H7 (cell line): ENCODE data around the gene USP26. TPM values are rescaled to one million over a fixed set of nuclear protein-coding genes. Genes with fewer than 3 reads are reported as not detected.
"Not testable (repeated sequence)": the region's sequence is repeated elsewhere in the genome, so short reads cannot be mapped to it uniquely, and the experiment has no call there.

Experiments
- DNase-seq: peaks from one replicate; pipeline ENCODE4 v3.0.0; 2012
- H3K27me3 ChIP-seq: 2 replicates; pipeline ENCODE4 v1.6.0; 2011; ENCODE audit warnings: mild to moderate bottlenecking, low read length; ENCODE audit not compliant: control insufficient read depth, insufficient read depth
- H3K36me3 ChIP-seq: replicated peaks from 2 replicates; pipeline ENCODE4 v1.5.1; 2011; ENCODE audit warnings: low read length; ENCODE audit not compliant: control insufficient read depth, insufficient read depth
- H3K4me3 ChIP-seq: 2 replicates; pipeline ENCODE4 v1.5.1; 2011; ENCODE audit warnings: low read depth, mild to moderate bottlenecking, control low read depth, low read length, moderate library complexity; ENCODE audit not compliant: insufficient read depth
- total RNA-seq: library from RNA; depleted of rRNA; stranded (reverse); fragments of >200 nt; shearing (Covaris generic); gene quantifications from 2 replicates; pipeline ENCODE4 v1.2.3, GENCODE V29; 2014; rRNA removed

USP26 gene, protein sequence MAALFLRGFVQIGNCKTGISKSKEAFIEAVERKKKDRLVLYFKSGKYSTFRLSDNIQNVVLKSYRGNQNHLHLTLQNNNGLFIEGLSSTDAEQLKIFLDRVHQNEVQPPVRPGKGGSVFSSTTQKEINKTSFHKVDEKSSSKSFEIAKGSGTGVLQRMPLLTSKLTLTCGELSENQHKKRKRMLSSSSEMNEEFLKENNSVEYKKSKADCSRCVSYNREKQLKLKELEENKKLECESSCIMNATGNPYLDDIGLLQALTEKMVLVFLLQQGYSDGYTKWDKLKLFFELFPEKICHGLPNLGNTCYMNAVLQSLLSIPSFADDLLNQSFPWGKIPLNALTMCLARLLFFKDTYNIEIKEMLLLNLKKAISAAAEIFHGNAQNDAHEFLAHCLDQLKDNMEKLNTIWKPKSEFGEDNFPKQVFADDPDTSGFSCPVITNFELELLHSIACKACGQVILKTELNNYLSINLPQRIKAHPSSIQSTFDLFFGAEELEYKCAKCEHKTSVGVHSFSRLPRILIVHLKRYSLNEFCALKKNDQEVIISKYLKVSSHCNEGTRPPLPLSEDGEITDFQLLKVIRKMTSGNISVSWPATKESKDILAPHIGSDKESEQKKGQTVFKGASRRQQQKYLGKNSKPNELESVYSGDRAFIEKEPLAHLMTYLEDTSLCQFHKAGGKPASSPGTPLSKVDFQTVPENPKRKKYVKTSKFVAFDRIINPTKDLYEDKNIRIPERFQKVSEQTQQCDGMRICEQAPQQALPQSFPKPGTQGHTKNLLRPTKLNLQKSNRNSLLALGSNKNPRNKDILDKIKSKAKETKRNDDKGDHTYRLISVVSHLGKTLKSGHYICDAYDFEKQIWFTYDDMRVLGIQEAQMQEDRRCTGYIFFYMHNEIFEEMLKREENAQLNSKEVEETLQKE
- total RNA-seq: not detected in 2 replicates

GRCh38 chrX:133097031-133097430 is at the start of gene USP26:
TSS of gene USP26 (minus strand) at chrX:133097109. CDS start at chrX:133028220, 68,889 bp downstream.
- no peaks in the 10 kb centered on the region for H3K27me3 ChIP-seq

GRCh38 chrX:133134282-133134681 is 37.4 kb upstream of the USP26 start:
- no peak overlapping the region for H3K4me3 ChIP-seq
- DNase-seq: no peak
- no peaks in the 10 kb centered on the region for H3K36me3 ChIP-seq
- H3K27me3 ChIP-seq: no peaks in the 10 kb centered on the region

More at GRCh38 chrX:133097031-133097430, at the start of gene USP26:
- no peak within 1 kb of the TSS for H3K4me3 ChIP-seq
- no peak for DNase-seq
- H3K36me3 ChIP-seq: no peaks in the 10 kb centered on the region

- no peaks in the 10 kb centered on the region for H3K36me3 ChIP-seq
- no peak overlapping the region for H3K4me3 ChIP-seq
- peaks cover 2% of the 10 kb centered on the region; the same call in 1 of the 2 replicates for H3K27me3 ChIP-seq
- no peak for DNase-seq
Measured at GRCh38 chrX:133120406-133120805, 23.5 kb upstream of the USP26 start.

DNA sequence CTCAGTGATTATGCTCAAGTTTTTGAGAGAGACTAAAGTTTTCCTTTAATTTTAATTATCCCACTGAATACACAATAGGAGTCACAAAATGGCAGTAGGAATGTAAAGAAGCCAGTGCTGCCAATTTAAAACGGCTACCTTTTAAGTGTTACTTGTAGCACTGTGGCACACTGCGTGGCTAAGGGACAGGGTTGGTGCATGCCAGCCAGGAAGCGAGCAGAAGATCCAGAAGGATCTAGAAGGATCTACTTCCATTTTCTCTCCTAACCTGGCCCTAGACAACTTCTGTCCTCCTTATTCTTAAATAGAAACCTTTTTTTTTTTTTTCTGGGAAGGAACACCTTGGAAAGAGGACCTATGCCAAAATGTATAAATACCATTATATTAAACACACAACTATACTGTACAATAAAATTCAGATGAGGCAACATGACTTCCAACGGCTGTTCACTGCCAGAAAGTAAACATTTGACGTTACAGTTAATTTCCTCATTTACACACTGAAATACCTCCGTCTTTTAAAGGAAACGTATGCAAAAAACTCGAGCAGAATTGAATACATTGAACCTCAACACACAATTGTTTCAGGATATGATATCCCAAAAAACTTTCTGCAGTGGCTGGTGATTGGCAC is 2.7 kb downstream of the USP26 start:
- no peak overlapping the region for H3K4me3 ChIP-seq
- H3K27me3 ChIP-seq: no peaks in the 10 kb centered on the region
- no peak for DNase-seq
- no peaks in the 10 kb centered on the region for H3K36me3 ChIP-seq

DNA sequence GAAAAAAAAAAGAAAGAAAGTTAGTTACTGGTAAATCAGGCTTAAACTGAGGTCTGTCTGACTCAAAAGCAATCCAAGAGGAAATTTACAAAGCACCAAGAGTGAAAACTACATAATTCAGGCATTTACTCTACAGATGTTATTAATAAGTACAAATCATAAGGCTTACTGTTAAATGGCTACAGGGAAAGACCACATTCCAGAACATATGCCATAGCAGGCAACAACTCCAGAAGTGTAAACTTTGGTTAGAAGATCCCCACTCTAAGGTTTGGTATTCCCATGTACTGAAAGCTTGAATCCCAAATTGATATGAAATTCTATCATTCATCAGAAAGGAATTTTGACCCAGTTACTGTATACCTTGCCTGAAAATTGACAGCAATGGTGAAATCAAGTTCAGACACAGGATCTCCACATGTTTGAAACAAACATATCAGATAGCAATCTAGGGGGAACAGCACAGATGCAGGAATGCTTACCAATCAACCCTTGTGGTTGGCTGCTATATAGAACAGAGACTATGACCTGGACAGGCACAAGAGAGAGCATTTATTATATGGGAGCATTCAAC is 6.6 kb downstream of the USP26 start:
- Histone ChIP-seq H3K27me3 (no peaks in the 10 kb centered on the region), H3K4me3 (no peak overlapping the region), H3K36me3 (no peaks in the 10 kb centered on the region)
- DNase-seq: no peak

DNA sequence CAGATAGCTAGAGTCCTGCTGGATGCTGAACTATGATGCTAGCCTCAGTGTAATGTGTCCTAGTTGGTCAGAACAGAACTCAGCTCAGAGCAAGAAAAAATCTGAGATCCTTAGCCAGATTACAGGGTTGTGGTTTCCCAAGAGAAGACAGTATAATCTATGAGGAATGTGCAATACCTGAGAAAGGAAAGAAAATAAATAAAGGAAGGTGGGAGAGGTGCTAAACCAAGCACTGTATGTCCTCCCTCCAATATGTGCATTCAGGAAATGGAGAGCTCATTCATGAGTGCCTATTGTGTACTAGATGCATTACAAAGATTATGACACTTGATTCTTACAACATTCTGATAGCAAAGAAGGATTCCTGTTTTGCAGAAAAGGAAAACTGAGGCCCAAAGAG is 7.5 kb downstream of the USP26 start:
- DNase-seq: no peak
- no peaks in the 10 kb centered on the region for H3K36me3 ChIP-seq
- no peak overlapping the region for H3K4me3 ChIP-seq
- no peaks in the 10 kb centered on the region for H3K27me3 ChIP-seq

DNA sequence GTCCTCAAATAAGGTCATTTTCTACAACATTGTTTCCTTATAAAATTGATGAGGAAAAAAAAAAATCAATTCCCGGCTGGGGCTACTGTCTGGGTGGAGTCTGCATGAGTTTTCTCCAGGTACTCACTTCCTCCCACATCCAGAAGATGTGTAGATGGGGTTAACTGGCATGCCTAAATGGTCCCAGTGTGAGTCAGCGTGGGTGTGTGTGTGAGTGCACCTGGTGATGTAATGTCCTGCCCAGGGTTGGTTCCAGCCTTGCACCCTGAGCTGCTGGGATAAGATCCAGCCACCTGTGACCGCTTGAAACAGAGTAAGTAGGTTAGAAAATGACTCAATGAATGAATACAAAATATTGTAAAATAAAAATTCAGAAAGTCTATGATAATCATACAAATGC is 11.1 kb downstream of the USP26 start:
- DNase-seq: no peak

DNA sequence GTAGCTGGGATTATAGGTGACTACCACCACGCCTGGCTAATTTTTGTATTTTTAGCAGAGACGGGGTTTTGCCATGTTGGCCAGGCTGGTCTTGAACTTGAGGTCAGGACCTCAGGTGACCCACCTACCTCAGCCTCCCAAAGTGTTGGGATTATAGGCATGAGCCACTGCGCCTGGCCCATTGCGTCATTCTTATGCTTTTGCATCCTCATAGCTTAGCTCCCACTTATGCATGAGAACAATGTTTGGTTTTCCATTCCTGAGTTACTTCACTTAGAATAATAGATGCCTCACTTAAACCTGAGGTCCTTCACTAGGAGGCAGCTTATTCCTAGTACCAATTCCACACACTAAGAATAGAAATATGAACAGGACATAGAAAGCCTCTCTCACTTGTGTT is 11.9 kb downstream of the USP26 start:
- not testable (repeated sequence) for H3K27me3 ChIP-seq, H3K36me3 ChIP-seq, H3K4me3 ChIP-seq, DNase-seq

More for the DNA sequence above, 11.1 kb downstream of the USP26 start:
- Histone ChIP-seq H3K27me3 (no peaks in the 10 kb centered on the region), H3K36me3 (no peaks in the 10 kb centered on the region), H3K4me3 (no peak overlapping the region)

- no peaks in the 10 kb centered on the region for H3K27me3 ChIP-seq
- no peak overlapping the region for H3K4me3 ChIP-seq
- no peak for DNase-seq
- no peaks in the 10 kb centered on the region for H3K36me3 ChIP-seq
Measured at GRCh38 chrX:133083899-133084298, 13.0 kb downstream of the USP26 start.

- DNase-seq: no peak
- Histone ChIP-seq H3K36me3 (no peaks in the 10 kb centered on the region), H3K4me3 (no peak overlapping the region), H3K27me3 (no peaks in the 10 kb centered on the region)
Measured at GRCh38 chrX:133081990-133082389, 14.9 kb downstream of the USP26 start.

DNA sequence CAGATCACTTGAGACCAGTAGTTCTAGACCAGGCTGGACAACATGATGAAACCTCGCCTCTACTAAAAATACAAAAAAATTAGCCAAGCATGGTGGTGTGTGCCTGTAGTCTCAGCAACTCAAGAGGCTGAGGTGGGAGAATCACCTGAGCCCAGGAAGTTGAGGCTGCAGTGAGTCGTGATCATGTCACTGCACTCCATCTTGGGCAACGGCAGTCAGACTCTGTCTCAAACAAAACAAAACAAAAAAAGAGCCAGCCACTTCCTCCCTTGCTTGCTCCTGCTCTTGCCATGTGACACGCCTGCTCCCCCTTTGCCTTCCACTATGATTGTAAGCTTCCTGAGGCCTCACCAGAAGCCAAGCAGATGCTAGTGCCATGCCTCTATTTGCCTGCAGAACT is 19.1 kb downstream of the USP26 start:
- not testable (repeated sequence) for DNase-seq, H3K27me3 ChIP-seq, H3K36me3 ChIP-seq, H3K4me3 ChIP-seq

DNA sequence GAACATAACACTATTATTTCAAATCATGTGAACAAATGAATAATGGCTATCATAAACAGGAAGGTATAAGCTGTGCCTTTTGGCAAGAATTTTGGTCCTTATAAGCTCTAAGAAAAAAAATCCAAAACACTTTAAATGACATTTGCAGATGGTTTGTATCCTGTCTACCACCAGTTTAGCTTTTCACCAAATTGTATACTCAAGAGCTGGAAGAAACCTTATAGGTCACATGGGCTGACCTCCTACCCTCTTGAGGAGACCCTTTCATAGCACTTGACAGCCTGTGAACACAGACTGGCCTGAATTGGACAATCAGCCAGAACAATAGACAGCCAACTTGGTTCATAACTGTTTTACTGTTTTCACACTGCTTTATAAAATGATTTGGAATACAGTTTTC is 24.3 kb downstream of the USP26 start:
- Histone ChIP-seq H3K27me3 (no peaks in the 10 kb centered on the region), H3K4me3 (no peak overlapping the region), H3K36me3 (no peaks in the 10 kb centered on the region)
- no peak for DNase-seq

- DNase-seq: no peak
- H3K36me3 ChIP-seq: no peaks in the 10 kb centered on the region
- no peaks in the 10 kb centered on the region for H3K27me3 ChIP-seq
- no peak overlapping the region for H3K4me3 ChIP-seq
Measured at GRCh38 chrX:133068461-133068860, 28.4 kb downstream of the USP26 start.

DNA sequence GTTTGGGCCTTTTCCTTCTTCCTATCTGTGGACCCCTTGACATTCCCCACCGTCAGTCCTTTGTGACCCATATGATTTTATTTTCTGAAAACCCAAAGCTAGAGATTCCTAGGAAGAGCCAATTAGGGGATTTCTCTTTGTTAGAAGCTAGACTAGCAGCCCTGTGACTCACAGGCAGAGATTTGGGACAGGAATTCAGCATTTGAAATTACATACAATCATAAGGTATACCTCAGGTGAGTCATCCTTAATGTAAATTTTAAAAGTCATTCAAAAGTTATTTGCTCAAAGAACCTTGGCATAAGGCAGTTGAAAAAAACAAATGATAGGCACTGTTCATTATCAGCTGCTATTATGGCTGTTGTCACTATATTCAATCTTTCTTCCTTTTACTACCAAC is 40.6 kb downstream of the USP26 start:
- Histone ChIP-seq H3K4me3 (no peak overlapping the region), H3K36me3 (no peaks in the 10 kb centered on the region), H3K27me3 (no peaks in the 10 kb centered on the region)
- no peak for DNase-seq
